GM19240 (cell line): ENCODE results near the gene S100A6.
"Not testable (repeated sequence)": the region's sequence is repeated elsewhere in the genome, so short reads cannot be mapped to it uniquely, and the experiment has no call there.

Experiments used
- DNase-seq: peaks from one replicate; pipeline ENCODE4 v3.0.0; 2011; ENCODE audit warnings: low spot score; ENCODE audit not compliant: insufficient read length

The S100A6 gene

GRCh38 chr1:153531638-153532037 lies 4.2 kb downstream of the S100A6 start:
- DNase-seq = no peak

- no peak for DNase-seq
Measured at GRCh38 chr1:153527683-153528040, 8.1 kb downstream of the S100A6 start.

- no peak for DNase-seq
Measured at GRCh38 chr1:153527023-153527682, 8.6 kb downstream of the S100A6 start.

- no peak for DNase-seq
Measured at GRCh38 chr1:153526132-153526543, 9.7 kb downstream of the S100A6 start.

GRCh38 chr1:153525088-153525728 lies 10.6 kb downstream of the S100A6 start:
- DNase-seq = no peak

- not testable (repeated sequence) for DNase-seq
Measured at GRCh38 chr1:153522353-153523048, 13.3 kb downstream of the S100A6 start.

GRCh38 chr1:153521808-153522207 lies 14.0 kb downstream of the S100A6 start:
- not testable (repeated sequence) for DNase-seq

GRCh38 chr1:153520818-153521476 lies 14.8 kb downstream of the S100A6 start:
- no peak for DNase-seq

- not testable (repeated sequence) for DNase-seq
Measured at GRCh38 chr1:153520137-153520691, 15.6 kb downstream of the S100A6 start.

GRCh38 chr1:153519242-153519641 lies 16.5 kb downstream of the S100A6 start:
- DNase-seq = no peak

- DNase-seq = no peak
Measured at GRCh38 chr1:153515504-153516394, 20.0 kb downstream of the S100A6 start.

- DNase-seq = no peak
Measured at GRCh38 chr1:153513666-153514065, 22.1 kb downstream of the S100A6 start.

GRCh38 chr1:153513023-153513422 lies 22.8 kb downstream of the S100A6 start:
- no peak for DNase-seq

- DNase-seq = peak; percentile 88
Measured at GRCh38 chr1:153510984-153511410, 24.8 kb downstream of the S100A6 start.

GRCh38 chr1:153509729-153510354 lies 25.9 kb downstream of the S100A6 start:
- peak; percentile 39 for DNase-seq

- DNase-seq = no peak
Measured at GRCh38 chr1:153509036-153509435, 26.8 kb downstream of the S100A6 start.

GRCh38 chr1:153507926-153508583 lies 27.7 kb downstream of the S100A6 start:
- no peak for DNase-seq

GRCh38 chr1:153506831-153507413 lies 28.9 kb downstream of the S100A6 start:
- DNase-seq = no peak

GRCh38 chr1:153506386-153506785 lies 29.4 kb downstream of the S100A6 start:
- DNase-seq = no peak
